ENCODE data around the gene RCCD1.

RCCD1 gene

GRCh38 chr15:90956274-90957030 is 1.8 kb downstream of the RCCD1 start (continued):
- no peak for TF ChIP-seq ZNF518A (tag by site-specific recombination; conservative IDR thresholded peaks at IDR 0.05; ENCODE audit: low read depth)
- TF ChIP-seq ZNF157 (tag by site-specific recombination; IDR thresholded peaks at IDR 0.05) = no peak
- TF ChIP-seq ZFHX2 (tag by site-specific recombination; conservative IDR thresholded peaks at IDR 0.05) = no peak
- TF ChIP-seq ATF2 (tag by site-specific recombination; IDR thresholded peaks at IDR 0.05; ENCODE audit: low read depth) = no peak
- no peak for TF ChIP-seq ZNF692 (tag by site-specific recombination; IDR thresholded peaks at IDR 0.05)
- TF ChIP-seq ZNF335 (tag by site-specific recombination; conservative IDR thresholded peaks at IDR 0.05) = 0 out of 2 replicates have a peak, but pooled peaks have one; percentile 19
- no peak for TF ChIP-seq ELK4 (IDR thresholded peaks at IDR 0.05; ENCODE audit: borderline replicate concordance, low read depth, low read length)
- peak; percentile 27; the same call in 1 of the 2 replicates for TF ChIP-seq KLF10 (tag by site-specific recombination; IDR thresholded peaks at IDR 0.05)
- 0 out of 2 replicates have a peak, but pooled peaks have one; percentile 34 for TF ChIP-seq ZSCAN30 (tag by site-specific recombination; IDR thresholded peaks at IDR 0.05)
- no peak for TF ChIP-seq ZNF510 (tag by site-specific recombination; IDR thresholded peaks at IDR 0.05; ENCODE audit: insufficient replicate concordance)
- no peak for TF ChIP-seq ZNF677 (tag by site-specific recombination; IDR thresholded peaks at IDR 0.05)
- no peak for TF ChIP-seq ZNF624 (tag by site-specific recombination; IDR thresholded peaks at IDR 0.05)
- TF ChIP-seq BCL11A (tag by site-specific recombination; IDR thresholded peaks at IDR 0.05; ENCODE audit: low read depth) = no peak
- TF ChIP-seq ZBTB8A (tag by site-specific recombination; IDR thresholded peaks at IDR 0.05) = peak; percentile 25
- no peak for TF ChIP-seq ZNF324 (tag by site-specific recombination; IDR thresholded peaks at IDR 0.05)
- no peak for TF ChIP-seq ZBTB10 (tag by site-specific recombination; IDR thresholded peaks at IDR 0.05)
- no peak for TF ChIP-seq ZBTB44 (tag by site-specific recombination; IDR thresholded peaks at IDR 0.05)
- no peak for TF ChIP-seq RBAK (tag by site-specific recombination; IDR thresholded peaks at IDR 0.05)
- TF ChIP-seq ZNF660 (tag by site-specific recombination; IDR thresholded peaks at IDR 0.05) = 0 out of 2 replicates have a peak, but pooled peaks have one; percentile 26

Data from HEK293 (cell line).